GM18498 (cell line): ENCODE results near the gene LONRF2.

Experiments used
- ATAC-seq: cut with Tn5 transposase; IDR thresholded peaks from one replicate; pipeline ENCODE4 v1.9.1; 2021; ENCODE audit warnings: mild to moderate bottlenecking, moderate library complexity; ENCODE audit not compliant: unreplicated experiment

The LONRF2 gene

DNA sequence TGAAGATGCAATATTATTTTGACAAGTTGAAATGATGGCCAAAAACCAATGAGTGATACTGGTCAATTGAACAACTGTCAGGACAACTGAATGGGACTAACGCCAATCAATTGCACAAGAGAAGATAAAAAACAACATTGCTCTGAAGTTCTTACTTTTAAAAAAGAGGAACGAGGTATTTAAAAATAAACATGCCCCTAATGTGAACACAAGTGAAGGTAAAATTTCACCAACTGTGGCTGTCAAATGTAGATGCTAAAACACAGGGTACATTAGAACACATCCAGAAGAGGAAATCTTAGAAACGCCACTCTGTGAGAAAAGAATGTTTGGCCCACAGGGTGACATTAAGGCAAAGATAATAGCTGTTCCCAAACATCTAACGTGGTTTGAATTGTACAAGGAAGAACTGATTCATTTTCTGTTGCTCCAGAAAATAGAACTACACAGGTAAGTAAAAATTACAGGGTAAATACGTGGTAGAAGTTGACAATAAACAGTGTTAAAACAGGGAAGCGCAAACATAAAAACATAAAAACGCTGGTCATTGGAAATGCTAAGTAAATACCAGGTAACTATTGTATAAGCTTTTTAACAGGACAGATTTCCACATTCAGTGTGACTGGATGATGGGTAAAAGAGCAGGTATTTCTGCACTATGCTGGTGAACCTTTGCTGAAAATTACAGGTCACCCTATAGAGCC lies 20.3 kb downstream of the LONRF2 start:
- ATAC-seq = no peak

DNA sequence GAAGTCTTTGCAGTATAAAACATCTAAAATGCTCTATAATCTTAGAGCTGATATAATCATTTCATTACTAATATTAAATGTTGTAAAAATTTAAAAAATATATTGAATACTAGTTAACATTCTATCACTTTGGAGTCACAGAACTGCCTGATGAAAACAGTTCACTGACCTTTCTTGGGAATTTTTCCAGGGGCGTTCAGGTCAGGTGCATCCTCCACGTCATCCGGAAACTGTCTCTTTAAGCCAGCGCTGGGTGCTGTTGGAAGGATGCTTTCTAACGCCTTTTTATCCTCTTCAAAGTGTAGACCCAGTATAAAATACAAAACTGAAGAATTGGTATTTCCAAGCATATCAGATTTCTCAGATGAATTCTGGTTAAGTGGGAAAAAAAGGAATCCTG lies 22.8 kb downstream of the LONRF2 start:
- ATAC-seq = no peak

DNA sequence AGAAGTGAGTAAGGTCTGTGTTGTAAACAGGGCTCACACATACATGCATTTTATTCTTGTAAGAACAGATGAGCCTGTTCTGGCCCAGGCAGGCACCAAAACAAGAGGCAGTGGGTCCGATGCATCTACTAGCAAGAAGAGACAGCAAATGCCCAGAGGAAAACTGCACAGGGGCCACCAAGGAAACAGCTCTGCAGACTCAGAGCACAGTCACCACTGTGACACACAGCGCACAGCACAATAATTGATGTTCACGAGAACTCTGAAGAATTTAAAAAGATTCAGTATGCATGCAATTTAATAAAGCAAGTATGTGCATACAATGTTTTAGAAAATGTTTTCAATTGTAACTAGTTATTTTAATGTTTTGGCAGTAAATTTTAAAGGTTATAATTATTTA lies 24.8 kb downstream of the LONRF2 start:
- no peak for ATAC-seq

DNA sequence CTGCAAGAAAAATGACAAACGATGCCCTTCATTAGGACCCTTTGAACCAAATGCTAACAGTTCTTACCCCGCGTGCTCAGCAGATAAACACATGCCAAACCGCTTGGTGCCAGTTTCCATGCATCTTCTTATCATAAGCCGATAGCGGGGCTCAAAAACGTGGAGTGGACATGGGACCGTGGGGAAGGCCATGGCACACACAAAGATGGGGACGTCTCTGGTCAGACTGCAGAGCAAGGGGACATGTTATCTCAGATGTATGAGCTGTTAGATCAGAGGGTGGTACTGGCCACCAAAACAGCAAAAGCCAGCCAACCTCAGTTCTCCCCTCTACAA lies 28.2 kb downstream of the LONRF2 start:
- no peak for ATAC-seq

DNA sequence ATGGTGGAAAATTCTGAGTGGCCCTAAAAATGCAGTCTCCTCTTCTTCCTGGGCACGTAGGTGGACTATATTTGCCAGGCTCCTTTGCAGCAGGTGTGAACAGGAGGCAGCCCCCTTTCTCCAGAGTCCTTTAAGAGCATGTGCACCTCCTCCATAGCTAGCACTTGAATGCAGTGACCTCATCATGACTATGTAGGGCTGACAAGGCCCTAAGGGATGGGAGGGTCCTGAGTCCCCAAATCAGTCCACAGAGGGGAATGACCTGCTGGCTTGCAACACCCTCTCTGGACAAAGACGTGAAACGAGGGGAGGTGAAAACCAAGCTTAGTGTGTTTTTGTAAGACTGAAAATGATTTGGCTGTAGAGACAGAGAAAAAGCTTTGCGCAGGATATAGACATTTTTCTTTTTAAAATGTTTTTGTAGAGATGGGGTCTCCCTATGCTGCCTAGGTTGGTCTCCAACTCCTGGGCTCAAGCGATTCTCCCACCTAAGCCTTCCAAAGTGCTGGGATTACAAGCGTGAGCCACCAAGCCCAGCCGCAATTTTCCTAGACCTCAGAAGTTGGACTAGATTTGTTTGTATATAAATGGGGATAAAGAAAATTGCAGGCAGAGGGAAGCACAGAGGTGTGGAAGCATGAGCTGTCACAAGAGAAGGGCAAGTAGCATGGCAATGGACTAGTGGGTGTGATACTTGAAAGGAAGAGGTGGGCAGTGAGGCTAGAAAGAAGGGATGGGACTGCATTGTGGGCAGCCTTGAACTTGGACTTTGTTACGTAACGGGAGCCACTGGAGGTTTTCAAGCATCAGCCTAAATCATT lies 28.8 kb downstream of the LONRF2 start:
- no peak for ATAC-seq

DNA sequence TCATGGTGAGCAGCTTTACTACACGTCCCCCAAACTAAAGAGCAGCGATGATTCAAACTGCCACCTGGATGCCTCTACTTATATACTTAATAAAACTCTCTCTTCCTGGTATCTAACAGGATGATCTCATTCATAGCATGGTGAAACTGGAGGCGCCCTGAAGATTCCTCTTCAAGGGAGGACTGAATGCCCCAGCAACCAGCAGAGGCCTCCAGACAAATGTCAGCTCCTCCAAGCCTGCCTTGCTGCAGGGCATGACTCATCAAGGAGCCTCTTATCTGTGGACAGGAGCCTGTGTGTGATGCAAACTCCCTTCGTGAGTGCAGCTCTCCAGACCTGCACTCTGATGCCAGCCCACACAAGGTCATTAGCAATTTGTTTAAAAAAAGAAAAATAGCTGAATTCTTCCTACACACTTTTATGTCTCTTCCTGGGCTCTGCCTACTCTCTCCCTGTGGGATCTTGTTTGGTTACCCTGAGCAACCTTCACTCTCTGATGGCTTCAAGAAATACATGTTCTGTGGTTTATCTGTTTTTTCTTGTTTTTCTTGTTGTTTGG lies 30.2 kb downstream of the LONRF2 start:
- ATAC-seq = no peak

DNA sequence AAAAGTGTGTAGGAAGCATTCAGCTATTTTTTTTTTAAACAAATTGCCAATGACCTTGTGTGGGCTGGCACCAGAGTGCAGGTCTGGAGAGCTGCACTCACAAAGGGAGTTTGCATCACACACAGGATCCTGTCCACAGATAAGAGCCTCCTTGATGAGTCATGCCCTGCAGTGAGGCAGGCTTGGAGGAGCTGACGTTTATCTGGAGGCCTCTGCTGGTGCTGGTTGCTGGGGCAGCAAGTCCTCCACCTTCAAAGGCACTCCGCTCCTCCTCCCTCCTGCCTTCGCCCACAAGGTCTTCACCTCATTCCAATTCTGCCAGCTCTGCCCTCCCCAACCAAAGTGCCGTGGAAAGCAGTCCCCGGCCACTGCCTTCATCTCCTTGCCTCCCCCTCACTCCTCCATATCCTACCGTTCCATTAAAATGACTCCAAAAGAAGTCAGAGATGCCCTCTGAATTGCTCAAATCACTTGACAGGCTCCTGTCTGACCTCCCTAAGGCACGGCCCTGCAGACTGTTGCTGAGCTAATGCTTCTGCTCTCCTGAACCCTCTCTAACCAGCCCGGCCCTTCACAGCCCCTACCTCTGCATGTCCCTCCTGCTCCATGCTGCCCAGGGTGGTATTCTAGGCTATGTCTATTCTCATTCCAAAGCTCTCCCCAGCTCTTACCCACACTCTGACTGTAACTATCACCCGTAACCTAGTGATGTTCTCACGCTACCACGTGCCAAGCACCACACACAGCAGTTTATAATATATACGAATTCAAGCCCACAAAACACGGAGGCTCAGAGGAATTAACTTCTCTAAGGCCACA lies 30.9 kb downstream of the LONRF2 start:
- ATAC-seq = no peak

DNA sequence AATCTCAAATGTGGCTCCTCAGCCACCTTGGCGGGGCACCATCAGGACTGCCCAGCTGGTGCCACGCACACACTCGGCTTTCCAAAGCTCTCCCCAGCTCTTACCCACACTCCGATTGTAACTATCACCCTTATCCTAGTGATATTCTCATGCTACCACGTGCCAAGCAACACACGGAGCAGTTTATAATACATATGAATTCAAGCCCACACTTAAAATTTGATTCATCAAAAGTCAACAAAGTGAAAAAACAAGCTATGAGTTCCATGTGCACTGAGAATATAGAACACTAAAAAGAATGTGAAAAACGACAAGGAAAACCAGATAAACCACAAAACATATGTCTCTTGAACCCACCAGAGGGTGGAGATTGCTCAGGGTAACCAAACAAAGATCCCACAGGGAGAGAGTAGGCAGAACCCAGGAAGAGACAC lies 31.6 kb downstream of the LONRF2 start:
- ATAC-seq = no peak

DNA sequence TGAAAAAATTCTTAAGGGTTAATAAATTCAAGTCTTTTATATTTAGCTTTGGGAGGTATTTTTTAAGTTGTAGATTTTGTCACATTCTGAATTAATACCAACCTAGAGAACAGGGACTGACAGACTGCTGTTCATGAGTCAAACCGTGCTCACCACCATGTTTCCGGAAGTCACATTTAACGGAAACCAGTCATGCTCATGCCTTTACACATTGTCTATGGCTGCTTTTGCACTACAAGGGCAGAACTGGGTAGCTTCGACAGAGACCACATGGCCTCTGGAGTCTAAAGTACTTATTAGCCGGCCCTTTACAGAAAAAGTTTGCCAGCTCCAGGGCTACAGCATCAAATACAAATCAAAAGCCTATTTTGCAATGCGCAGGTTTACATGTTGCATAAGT lies 33.3 kb downstream of the LONRF2 start:
- no peak for ATAC-seq

DNA sequence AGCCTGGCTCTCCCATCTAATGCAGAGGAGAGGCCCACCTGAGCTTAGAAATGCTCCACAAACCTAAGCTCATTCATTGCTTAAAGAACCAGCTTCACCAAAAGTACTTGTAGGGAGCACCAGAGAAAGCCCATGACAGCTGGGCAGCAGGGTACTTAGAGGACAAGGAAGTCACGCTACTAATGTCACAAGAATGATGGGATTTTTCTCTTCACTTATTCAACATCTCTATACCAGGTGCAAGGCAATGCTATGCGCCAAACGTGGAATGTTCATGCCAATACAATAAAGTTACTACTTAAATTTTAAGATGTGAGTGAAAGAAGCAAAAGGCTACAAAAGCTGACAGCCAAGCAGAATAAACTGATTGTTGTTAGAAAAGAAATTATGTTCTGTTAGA lies 36.0 kb downstream of the LONRF2 start:
- ATAC-seq = no peak

DNA sequence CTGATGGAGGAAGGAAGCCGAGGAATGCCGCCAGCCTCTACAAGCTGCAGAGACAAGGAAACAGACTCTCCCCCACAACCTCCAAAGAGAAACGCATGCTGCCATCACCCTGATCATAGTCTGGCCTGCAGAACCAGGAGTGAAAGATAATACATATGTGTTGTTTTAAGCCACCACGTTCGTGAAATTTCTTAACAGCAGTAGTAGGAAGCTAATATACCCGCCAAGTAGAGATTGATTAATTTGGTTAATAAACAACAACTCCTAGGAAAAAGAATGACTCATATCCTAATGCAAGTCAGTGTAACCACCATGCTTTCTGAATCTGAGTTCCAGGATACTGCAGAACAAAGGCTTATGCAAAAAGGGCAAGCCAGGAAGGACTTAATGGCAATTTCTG lies 36.6 kb downstream of the LONRF2 start:
- ATAC-seq = no peak

DNA sequence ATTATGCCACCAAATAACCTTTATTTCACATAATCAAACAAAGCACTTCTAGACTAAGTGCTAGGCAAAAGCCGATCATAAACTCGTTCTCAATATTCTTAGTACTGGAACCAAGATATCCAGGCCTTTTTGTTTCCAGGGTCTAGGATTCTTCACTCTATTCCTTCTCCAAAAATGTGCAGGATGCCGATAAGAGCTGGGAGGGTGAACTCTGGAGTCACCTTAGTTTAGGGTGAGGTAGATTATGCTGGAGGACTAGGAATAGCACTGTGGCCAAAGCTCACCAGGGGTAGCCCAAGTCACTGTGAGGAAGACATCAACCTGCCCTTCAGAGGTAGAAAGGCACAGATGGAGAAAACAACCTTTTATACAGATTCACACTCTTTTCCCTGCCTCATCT lies 37.3 kb downstream of the LONRF2 start:
- ATAC-seq = no peak

DNA sequence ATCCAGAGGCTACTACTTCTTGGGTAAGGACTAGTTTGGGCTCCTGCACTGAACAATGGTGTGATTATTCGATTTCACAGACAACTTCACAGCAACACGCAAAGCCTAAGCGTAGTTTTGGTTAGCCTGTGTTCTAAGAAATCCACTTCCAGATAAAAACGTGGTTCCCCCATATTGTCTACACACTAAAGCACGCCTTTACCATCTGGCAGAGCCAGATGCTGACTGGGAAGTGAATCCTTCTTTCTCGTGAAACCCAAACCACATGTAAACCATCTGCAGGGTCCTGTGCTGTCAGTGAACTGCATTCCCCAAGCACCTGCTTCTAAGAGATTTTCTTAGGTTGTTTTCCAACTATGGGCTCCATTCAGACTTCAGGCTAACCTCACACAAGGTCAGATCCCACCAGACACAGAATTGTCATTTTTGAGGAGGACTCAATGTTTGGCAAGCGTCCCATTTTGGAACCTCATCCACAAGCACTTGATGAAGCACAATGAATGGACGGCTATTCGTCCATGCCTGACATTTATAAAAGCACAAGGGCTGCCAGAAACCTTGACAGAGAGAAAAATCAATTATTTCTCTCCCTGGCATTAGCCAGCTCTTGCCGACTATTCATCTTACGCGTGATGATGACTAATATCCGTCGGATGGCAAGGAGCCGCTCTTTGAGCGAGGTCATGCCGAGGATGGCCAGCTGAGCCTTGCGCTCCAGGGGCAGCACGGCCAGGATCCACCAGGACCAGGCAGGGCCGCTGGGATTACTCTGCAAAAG lies 38.4 kb downstream of the LONRF2 start:
- no peak for ATAC-seq

DNA sequence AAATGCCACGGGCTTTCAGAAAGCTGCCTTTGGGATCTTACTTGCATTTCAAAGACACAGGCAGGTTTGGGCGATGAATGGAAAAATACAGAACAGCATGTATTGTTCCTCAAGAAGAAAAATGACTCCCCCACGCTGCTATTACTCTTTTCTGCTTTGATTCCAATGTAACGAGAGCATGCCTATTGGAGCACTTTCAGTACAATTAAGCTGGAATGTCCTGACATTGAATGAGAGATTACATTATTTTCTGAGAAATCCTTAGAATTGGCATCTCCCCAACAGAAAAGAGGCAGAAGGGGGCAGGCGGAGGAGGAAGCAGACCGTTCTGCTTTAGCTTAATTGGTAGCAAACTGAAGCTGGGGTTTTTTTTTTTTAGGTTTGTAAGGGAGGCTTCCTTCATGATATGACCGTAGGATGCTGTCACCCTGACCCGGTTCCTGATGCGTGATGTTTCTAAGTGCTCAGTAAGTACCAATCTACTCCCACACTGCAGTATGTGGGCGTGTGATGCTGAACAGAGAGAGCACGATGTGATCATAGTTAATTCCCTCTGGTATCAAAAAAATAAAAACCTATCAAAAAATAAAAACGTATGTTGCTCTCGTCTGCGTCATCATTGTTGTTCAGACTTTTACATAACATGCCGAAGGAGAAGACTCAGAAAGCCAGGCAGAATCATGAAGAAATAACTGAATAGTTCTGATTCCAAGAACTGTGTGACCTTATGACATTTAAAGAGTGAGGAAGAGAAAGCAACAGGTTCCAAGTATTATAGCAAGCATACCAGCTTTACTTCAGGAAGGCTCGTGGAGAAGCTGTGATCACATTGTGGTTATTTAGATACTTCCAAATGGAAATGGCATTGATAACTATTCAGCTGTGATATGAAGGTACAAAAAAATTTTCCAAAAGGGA lies 40.5 kb downstream of the LONRF2 start:
- no peak for ATAC-seq

DNA sequence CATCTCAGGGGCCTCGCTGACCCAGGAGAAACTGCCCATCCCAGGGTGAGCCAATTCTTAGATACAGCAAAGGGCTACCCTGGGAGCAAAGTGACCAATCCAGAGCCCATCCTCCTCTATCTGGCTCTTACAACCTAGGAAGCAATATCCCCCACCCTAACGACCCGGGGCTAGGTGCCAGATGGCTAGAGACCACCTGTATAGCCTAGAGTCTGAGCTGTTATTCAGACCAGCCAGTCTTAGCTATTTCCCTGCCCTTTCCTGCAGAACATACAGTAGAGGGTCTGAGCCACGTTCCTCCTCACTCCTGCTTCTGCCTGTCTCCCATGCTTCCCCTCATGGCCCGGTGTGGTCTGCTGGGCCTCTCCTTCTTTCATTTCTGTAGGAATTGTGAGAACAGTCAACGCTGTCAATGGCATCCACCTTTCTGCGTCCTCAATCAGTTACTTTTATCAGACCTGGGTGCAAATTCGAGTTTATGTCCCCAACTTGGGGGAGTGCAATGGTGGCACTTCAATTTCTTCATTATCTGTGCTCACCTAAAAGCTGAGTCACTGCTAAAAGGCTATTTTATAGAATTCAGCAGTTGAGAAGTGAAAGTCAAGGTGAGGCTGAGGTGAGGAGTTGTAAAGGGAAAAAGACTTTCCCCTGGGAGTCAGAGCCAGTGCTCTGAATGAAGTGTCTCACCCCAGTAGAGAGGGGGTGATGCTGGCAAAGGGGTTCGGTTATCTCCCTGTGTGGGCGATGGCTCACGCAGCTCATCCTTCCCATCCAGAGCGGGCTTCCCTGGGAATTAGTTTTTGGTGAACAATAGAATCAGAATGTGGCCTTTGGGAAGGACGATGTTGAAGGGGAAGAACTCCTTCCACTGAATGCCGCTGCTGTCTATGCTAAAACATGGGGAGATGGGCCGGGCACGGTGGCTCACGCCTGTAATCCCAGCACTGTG lies 42.4 kb downstream of the LONRF2 start:
- no peak for ATAC-seq

DNA sequence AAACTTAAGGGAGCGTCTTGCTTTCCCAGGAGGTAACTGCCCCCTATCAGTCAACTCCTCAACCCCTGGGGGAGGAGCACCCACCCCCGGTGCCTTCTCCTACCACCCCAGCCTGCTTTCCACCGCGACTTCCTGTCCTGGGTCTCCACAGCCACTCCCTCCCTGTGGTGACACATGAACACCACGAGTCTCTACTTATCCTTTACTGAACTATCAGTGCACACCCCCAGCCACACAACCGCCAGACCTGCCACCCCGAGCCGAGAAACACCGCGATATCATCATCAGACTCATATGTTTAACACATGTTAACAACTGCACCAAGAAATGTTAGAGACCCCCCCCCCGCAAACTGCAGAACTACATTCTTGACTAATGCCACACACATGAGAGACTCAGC lies 43.3 kb downstream of the LONRF2 start:
- ATAC-seq = no peak

DNA sequence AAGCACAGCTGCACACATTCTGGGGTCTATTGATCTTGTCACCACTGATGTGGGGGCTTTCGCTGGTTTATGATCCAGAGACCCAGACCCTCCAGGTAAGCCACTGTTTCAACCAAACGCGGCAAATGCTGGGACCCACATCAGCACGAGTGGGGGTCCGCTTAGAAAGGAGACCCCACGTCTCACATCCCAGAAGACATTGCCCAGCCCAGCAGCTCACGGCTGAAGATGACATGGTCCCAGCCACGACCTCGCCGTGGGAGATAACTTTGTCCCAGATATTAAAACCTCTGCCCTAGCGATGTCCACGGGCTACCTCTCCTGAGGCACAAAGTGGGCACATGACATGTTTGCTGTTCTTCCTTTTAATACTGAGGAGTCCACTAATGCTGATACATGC lies 43.8 kb downstream of the LONRF2 start:
- no peak for ATAC-seq

DNA sequence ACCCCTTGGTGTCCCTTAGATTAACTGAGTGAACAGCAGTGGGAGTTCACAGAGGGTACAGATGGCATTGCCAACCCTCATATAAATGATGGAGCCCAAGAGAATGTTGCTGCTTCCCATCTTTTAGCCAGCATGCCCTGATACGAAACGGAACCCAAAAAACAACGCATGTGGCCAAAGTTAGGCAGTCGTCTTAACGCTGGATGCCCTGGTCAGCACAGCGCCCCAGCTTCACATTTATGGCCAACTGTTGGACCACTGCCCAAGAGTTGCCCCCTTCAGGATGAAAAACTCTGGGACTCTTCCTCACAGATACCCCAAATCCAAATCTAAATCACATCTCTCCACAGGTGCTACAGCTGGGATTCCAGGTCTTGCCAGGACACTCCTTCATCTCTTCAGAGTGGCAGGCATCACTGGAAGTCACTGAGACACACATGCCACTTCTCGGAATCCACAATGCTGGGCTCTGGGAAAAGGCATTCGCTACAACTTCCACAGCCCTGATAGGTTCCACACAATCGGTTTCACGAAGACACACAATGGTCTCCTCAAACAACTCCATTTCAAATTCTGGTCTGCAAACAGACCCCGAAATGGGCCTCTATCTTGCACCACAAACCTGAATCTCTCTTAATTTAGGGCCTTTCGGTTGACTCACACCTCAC lies 44.6 kb downstream of the LONRF2 start:
- ATAC-seq = no peak
